ENCODE measurements around the gene POLR2A. TPM values are rescaled to one million over a fixed set of nuclear protein-coding genes. Genes with fewer than 3 reads are reported as not detected.
A peak's percentile ranks its signal among the peaks of the same experiment; 100 is the strongest.

POLR2A gene
- total RNA-seq, 2 donors from 2014 or later: 36.3 to 124 TPM

DNA sequence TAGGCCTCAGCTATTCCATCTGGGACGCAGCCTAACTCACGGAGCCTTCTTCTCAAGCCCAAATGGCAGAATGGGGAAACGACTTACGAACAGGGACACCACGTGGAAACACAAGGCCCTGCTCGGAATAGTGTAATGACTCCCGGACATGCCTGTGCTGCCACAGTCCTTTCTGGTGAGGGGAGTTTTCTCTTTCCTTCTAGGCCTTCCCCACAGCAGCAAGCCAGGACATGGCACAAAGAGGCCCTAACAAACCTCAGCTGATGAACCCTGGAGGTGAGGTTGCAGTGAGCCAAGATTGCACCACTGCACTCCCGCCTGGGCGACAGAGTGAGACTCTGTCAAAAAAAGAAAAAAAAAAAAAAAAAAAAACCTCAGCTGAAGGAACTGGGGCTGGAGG lies 20.1 kb upstream of the POLR2A start:
- Histone ChIP-seq H3K4me1 (peaks cover 30% of the 10 kb centered on the region), H3K9me3 (no peaks in the 10 kb centered on the region), H3K27me3 (no peaks in the 10 kb centered on the region), H3K36me3 (replicated peaks in 1 of 2; ENCODE audit: insufficient read depth in 1 of 2, low read depth in 2 of 2) (peaks cover 0 to 7% of the 10 kb centered on the region in 2 donors), H3K27ac (no peak overlapping the region), H3K4me3 (no peak overlapping the region)
- TF ChIP-seq, protein P1, sequence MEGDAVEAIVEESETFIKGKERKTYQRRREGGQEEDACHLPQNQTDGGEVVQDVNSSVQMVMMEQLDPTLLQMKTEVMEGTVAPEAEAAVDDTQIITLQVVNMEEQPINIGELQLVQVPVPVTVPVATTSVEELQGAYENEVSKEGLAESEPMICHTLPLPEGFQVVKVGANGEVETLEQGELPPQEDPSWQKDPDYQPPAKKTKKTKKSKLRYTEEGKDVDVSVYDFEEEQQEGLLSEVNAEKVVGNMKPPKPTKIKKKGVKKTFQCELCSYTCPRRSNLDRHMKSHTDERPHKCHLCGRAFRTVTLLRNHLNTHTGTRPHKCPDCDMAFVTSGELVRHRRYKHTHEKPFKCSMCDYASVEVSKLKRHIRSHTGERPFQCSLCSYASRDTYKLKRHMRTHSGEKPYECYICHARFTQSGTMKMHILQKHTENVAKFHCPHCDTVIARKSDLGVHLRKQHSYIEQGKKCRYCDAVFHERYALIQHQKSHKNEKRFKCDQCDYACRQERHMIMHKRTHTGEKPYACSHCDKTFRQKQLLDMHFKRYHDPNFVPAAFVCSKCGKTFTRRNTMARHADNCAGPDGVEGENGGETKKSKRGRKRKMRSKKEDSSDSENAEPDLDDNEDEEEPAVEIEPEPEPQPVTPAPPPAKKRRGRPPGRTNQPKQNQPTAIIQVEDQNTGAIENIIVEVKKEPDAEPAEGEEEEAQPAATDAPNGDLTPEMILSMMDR (IDR thresholded peaks at IDR 0.05): no peak
- no peak for TF ChIP-seq POLR2A (IDR thresholded peaks at IDR 0.05)
- DNase-seq (no peak), ATAC-seq (no peak)
- intact Hi-C loops (cut with DNase I): no loop called here
- 94 to 96% methylated on average over 7 to 9 of the region's 9 CpGs for WGBS, 2 donors

- Histone ChIP-seq H3K27ac (peak overlapping the region in 2 of 4 donors; percentile 32 to 53), H3K36me3 (replicated peaks in 1 of 2; ENCODE audit: insufficient read depth in 1 of 2, low read depth in 2 of 2) (peaks cover 0 to 7% of the 10 kb centered on the region in 2 donors), H3K4me3 (no peak overlapping the region), H3K4me1 (peaks cover 47% of the 10 kb centered on the region), H3K27me3 (no peaks in the 10 kb centered on the region), H3K9me3 (no peaks in the 10 kb centered on the region)
- ATAC-seq (no peak), DNase-seq (no peak)
- TF ChIP-seq, protein P1 (IDR thresholded peaks at IDR 0.05): no peak
- no peak for TF ChIP-seq POLR2A (IDR thresholded peaks at IDR 0.05)
- WGBS, 2 donors: 90 to 96% methylated on average over 23 to 29 of the region's 33 CpGs
- intact Hi-C loops (cut with DNase I): no loop called here
These were observed 18.4 kb upstream of the POLR2A start for GRCh38 chr17:7465597-7466275.

DNA sequence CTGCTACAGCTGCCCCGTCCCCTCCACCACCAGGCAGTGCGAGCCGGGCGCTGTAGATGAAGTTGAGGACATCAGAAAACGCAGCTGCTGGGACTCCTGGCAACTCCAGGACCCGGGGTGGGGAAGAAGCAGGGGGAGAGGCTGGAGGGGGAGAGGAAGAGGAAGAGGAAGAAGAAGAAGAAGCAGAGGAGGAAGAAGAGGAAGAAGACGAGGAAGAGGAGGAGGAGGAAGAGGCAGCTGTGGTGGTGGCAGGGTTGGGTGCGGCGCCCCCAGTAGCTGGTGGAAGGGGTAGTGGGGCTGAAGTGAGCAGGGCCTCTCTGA lies 17.9 kb upstream of the POLR2A start:
- no peaks in the 10 kb centered on the region for H3K9me3 ChIP-seq
- H3K4me3 ChIP-seq: no peak overlapping the region
- intact Hi-C loops (cut with DNase I): no loop called here
- no peak for DNase-seq
- H3K4me1 ChIP-seq: peaks cover 52% of the 10 kb centered on the region
- 84 to 87% methylated on average over 9 of the region's 9 CpGs for WGBS, 2 donors
- H3K27ac ChIP-seq: peak overlapping the region in 2 of 4 donors; percentile 32 to 53
- H3K36me3 ChIP-seq (replicated peaks in 1 of 2; ENCODE audit: insufficient read depth in 1 of 2, low read depth in 2 of 2): peaks cover 0 to 7% of the 10 kb centered on the region in 2 donors
- ATAC-seq: no peak
- no peaks in the 10 kb centered on the region for H3K27me3 ChIP-seq
- TF ChIP-seq POLR2A (IDR thresholded peaks at IDR 0.05): no peak
- TF ChIP-seq, protein P1 (IDR thresholded peaks at IDR 0.05): no peak

GRCh38 chr17:7466639-7467341 lies 17.4 kb upstream of the POLR2A start:
- H3K36me3 ChIP-seq (replicated peaks in 1 of 2; ENCODE audit: insufficient read depth in 1 of 2, low read depth in 2 of 2): peaks cover 0 to 7% of the 10 kb centered on the region in 2 donors

GRCh38 chr17:7467498-7467897 lies 16.7 kb upstream of the POLR2A start:
- TF ChIP-seq, protein P1 (IDR thresholded peaks at IDR 0.05): no peak
- TF ChIP-seq POLR2A (IDR thresholded peaks at IDR 0.05): no peak
- intact Hi-C loops (cut with DNase I): no loop called here
- peak overlapping the region in 2 of 4 donors; percentile 32 to 53 for H3K27ac ChIP-seq
- H3K36me3 ChIP-seq (replicated peaks in 1 of 2; ENCODE audit: insufficient read depth in 1 of 2, low read depth in 2 of 2): peaks cover 0 to 7% of the 10 kb centered on the region in 2 donors
- no peaks in the 10 kb centered on the region for H3K9me3 ChIP-seq
- peaks cover 63% of the 10 kb centered on the region for H3K4me1 ChIP-seq
- H3K27me3 ChIP-seq: no peaks in the 10 kb centered on the region
- no peak overlapping the region for H3K4me3 ChIP-seq
- no peak for ATAC-seq
- DNase-seq: no peak
- WGBS, 2 donors: 82 to 91% methylated on average over 3 of the region's 3 CpGs

More at GRCh38 chr17:7466639-7467341, 17.4 kb upstream of the POLR2A start:
- intact Hi-C loops (cut with DNase I): no loop called here
- DNase-seq (peak; percentile 66 to 70 (median 70)), ATAC-seq (peak; percentile 6)
- no peaks in the 10 kb centered on the region for H3K9me3 ChIP-seq
- peak overlapping the region in 3 of 4 donors; percentile 32 to 53 (median 39) for H3K27ac ChIP-seq
- no peak for TF ChIP-seq POLR2A (IDR thresholded peaks at IDR 0.05)
- H3K4me3 ChIP-seq: no peak overlapping the region
- peaks cover 57% of the 10 kb centered on the region for H3K4me1 ChIP-seq
- H3K27me3 ChIP-seq: no peaks in the 10 kb centered on the region
- WGBS, 2 donors: 78 to 80% methylated on average over 8 to 16 of the region's 16 CpGs

Data from body of pancreas (tissue), 4 donors.